ENCODE measurements around the gene SEPTIN2.
"Not testable (repeated sequence)": the region's sequence is repeated elsewhere in the genome, so short reads cannot be mapped to it uniquely, and the experiment has no call there.

SEPTIN2 gene

DNA sequence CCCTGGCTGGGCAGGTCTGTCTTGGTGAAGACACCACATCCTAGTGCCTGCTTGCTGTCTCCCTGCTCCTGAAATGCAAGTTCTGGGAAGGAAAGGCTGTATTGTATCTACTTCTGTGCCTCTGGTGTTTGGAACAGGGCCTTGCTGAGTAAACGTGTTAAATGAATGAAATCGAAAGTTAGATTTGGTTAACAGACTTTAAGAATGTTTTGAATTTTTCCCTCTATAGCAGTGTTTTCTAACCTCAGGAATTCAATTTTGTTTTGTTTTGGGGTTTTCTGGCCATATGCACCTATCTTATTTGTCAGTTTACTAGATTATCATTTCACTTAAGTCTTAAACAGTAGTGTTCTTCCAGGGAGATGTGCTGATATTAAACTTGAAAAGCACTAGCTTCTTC, 61.1 kb downstream of the SEPTIN2 start:
- Histone ChIP-seq H3K27me3 (ENCODE audit: insufficient read depth, low read depth, severe bottlenecking) (no peaks in the 10 kb centered on the region), H3K9me3 (ENCODE audit: severe bottlenecking) (peaks cover 5% of the 10 kb centered on the region), H3K4me3 (ENCODE audit: low read depth, low read length) (no peak overlapping the region), H3K36me3 (peaks cover 43% of the 10 kb centered on the region), H3K27ac (peak overlapping the region; percentile 50)
- no peak for DNase-seq
- TF ChIP-seq CTCF (IDR thresholded peaks at IDR 0.05; ENCODE audit: low read depth, low read length): no peak

DNA sequence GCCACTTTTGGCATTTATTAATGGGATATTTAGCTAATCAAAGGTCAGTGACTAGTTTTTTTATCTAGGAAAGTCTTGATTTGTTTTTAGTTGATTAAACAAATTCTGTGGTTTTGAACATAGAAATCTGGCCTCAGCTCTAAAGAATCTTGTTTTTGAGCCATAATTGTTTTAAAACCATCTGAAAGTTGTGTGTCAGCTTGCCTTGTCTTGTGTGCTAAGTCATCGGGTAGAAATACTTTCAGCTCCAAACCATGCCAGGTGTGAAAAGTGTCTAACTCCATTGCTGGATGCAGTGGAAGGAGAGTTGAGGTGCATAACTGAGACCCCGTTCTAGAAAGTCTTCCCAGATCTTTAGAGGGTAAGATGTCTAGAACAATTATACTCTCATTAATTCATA, 63.1 kb downstream of the SEPTIN2 start:
- Histone ChIP-seq H3K4me3 (ENCODE audit: low read depth, low read length) (no peak overlapping the region), H3K9me3 (ENCODE audit: severe bottlenecking) (peaks cover 5% of the 10 kb centered on the region), H3K36me3 (peaks cover 56% of the 10 kb centered on the region), H3K27ac (no peak overlapping the region), H3K27me3 (ENCODE audit: insufficient read depth, low read depth, severe bottlenecking) (no peaks in the 10 kb centered on the region)
- no peak for DNase-seq
- no peak for TF ChIP-seq CTCF (IDR thresholded peaks at IDR 0.05; ENCODE audit: low read depth, low read length)

GRCh38 chr2:241379481-241380480, 64.1 kb downstream of the SEPTIN2 start:
- H3K27me3 ChIP-seq (ENCODE audit: insufficient read depth, low read depth, severe bottlenecking): no peaks in the 10 kb centered on the region
- H3K4me3 ChIP-seq (ENCODE audit: low read depth, low read length): no peak overlapping the region
- no peak overlapping the region for H3K27ac ChIP-seq
- no peak for DNase-seq
- peaks cover 48% of the 10 kb centered on the region for H3K36me3 ChIP-seq
- TF ChIP-seq CTCF (IDR thresholded peaks at IDR 0.05; ENCODE audit: low read depth, low read length): no peak
- peaks cover 5% of the 10 kb centered on the region for H3K9me3 ChIP-seq (ENCODE audit: severe bottlenecking)

GRCh38 chr2:241381872-241382271, 66.1 kb downstream of the SEPTIN2 start:
- peaks cover under 1% of the 10 kb centered on the region for H3K9me3 ChIP-seq (ENCODE audit: severe bottlenecking)
- no peak overlapping the region for H3K27ac ChIP-seq
- H3K36me3 ChIP-seq: peaks cover 27% of the 10 kb centered on the region
- no peak overlapping the region for H3K4me3 ChIP-seq (ENCODE audit: low read depth, low read length)
- DNase-seq: no peak
- no peaks in the 10 kb centered on the region for H3K27me3 ChIP-seq (ENCODE audit: insufficient read depth, low read depth, severe bottlenecking)
- TF ChIP-seq CTCF (IDR thresholded peaks at IDR 0.05; ENCODE audit: low read depth, low read length): no peak

DNA sequence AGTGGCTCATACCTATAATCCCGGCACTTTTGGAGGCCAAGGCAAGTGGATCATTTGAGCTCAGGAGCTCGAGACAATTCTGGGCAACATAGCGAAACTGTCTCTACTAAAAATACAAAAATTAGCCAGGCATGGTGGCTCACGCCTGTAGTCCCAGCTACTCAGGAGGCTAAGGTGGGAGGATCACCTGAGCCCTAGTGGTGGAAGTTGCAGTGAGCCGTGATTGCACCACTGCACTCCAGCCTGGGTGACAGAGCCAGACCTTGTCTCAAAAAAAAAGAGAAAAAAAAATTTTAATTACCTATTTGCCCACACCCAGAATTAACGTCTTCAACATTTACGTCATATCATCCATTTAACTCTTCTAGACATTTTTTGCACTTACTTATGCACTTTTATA, 69.7 kb downstream of the SEPTIN2 start:
- DNase-seq; H3K4me3 ChIP-seq (ENCODE audit: low read depth, low read length); H3K27me3 ChIP-seq (ENCODE audit: insufficient read depth, low read depth, severe bottlenecking); H3K9me3 ChIP-seq (ENCODE audit: severe bottlenecking): not testable (repeated sequence)
- Histone ChIP-seq H3K27ac (peak overlapping the region; percentile 66), H3K36me3 (peaks cover 44% of the 10 kb centered on the region)

- Histone ChIP-seq H3K36me3 (peaks cover 41% of the 10 kb centered on the region), H3K4me3 (ENCODE audit: low read depth, low read length) (peak overlapping the region; percentile 29), H3K27ac (peak overlapping the region; percentile 66), H3K27me3 (ENCODE audit: insufficient read depth, low read depth, severe bottlenecking) (no peaks in the 10 kb centered on the region), H3K9me3 (ENCODE audit: severe bottlenecking) (peaks cover 3% of the 10 kb centered on the region)
- no peak for DNase-seq
- TF ChIP-seq CTCF (IDR thresholded peaks at IDR 0.05; ENCODE audit: low read depth, low read length): no peak
These were observed 70.8 kb downstream of the SEPTIN2 start for GRCh38 chr2:241386519-241386918.
